Raji (cell line): Measurements from ENCODE around the gene TRIB2.

Experiments
- POLR2A ChIP-seq: IDR thresholded peaks from 2 replicates; pipeline ENCODE4 v1.6.1; 2011; ENCODE audit warnings: low read depth, low read length, control low read depth; ENCODE audit not compliant: insufficient read depth

TRIB2 gene

DNA sequence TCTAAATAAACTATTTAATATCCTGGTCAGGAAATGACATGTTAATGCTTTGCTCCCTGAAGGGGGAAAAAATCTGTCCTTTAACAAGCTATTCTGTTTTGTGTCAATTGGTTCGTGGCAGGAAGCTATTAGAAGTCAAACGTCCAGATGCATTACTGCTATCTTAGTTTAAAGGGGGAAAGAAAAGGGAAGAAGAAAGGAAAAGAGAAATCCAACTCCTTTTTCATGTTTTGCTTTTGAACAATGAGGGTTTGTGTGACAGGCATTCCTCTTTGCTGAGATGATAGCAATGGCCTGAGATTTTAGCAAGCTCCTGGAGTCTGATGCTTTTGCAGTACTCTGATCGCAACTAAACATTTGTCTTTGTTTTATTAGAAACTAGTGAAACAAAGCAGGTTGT is 24.6 kb downstream of the TRIB2 start:
- TF ChIP-seq POLR2A, result no peak

DNA sequence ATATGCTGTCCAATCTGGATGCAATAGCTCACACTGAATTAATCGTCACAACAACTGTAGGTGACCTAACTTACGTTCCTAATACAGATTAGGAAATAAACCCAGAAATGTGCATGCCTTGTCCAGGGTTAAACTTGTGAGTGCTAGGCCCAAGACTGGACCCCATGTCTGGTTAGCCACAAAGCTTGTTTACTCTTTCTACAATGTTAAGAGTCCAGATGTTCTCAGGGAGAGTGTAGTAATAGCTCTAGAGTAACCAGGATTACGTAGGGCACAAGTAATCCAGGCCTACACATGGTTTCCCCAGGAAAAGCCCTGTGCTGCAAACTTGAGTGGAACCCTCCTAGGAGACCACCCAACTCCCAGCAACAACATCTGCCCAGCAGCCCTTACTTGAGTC is 26.2 kb downstream of the TRIB2 start:
- no peak for TF ChIP-seq POLR2A

- TF ChIP-seq POLR2A, result no peak
These were observed 33.6 kb downstream of the TRIB2 start for GRCh38 chr2:12750166-12750905.

DNA sequence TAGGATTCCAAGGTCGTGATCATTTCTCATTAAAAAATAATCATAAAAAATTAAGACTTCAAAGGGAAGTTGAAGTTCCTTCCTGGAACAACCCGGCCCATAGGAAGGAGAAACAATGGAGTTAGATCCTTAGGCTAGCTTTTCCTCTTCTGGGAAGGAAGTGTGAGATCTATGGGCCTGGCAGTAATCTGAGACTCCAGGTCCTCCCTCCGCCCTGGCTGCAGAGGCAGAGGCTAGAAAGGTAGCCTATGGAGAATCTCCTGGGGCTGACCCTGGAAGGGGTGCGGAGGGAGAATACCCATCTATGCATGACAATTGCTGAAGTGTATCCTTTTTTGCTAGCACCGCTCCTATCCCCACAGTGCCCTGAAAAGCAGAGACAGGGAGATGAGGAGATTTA is 37.9 kb downstream of the TRIB2 start:
- TF ChIP-seq POLR2A, result no peak

- TF ChIP-seq POLR2A, result no peak
These were observed 38.6 kb downstream of the TRIB2 start for GRCh38 chr2:12755384-12755783.

DNA sequence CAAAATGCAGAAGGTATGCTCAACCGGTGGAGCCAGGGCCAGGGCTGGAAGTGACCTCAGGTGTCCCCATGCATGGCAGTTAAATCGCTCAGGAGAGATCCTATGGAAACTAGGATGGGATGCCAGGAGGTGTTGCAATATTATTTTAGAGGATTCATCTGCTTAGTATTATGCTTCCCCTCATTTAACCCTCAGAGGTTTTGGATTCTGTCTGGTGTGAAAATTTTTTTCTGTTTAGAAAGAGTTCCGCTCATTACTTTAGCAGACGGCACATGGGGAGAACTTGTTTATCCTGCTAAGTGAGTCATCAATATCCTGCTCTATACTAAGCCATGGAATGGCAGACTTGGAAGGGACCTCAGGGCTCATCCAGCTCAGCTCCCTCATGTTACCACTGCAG is 42.5 kb downstream of the TRIB2 start:
- no peak for TF ChIP-seq POLR2A

GRCh38 chr2:12761104-12761503 is 44.4 kb downstream of the TRIB2 start:
- no peak for TF ChIP-seq POLR2A

DNA sequence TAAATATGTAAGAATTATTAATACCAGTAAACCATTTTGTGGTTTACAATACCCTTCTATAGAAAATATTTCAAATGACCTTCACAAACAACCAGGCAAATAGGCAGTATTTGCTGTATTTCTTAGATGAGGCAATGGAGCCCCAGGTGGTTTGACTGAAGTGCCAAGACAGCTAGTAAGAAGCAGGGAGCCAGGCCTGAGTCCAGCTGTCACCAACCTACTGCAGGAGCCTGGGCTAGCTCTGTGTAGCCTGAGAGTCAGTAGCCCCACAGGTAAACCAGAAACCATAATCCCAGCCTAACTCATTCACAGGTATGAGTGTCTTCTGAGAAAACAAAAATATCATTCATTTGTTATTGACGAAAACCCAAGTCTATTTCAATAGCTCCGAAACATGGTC is 45.6 kb downstream of the TRIB2 start:
- TF ChIP-seq POLR2A, result no peak

GRCh38 chr2:12762976-12763375 is 46.2 kb downstream of the TRIB2 start:
- no peak for TF ChIP-seq POLR2A

GRCh38 chr2:12763486-12763885 is 46.8 kb downstream of the TRIB2 start:
- no peak for TF ChIP-seq POLR2A

- TF ChIP-seq POLR2A, result no peak
These were observed 47.5 kb downstream of the TRIB2 start for GRCh38 chr2:12764075-12764730.

DNA sequence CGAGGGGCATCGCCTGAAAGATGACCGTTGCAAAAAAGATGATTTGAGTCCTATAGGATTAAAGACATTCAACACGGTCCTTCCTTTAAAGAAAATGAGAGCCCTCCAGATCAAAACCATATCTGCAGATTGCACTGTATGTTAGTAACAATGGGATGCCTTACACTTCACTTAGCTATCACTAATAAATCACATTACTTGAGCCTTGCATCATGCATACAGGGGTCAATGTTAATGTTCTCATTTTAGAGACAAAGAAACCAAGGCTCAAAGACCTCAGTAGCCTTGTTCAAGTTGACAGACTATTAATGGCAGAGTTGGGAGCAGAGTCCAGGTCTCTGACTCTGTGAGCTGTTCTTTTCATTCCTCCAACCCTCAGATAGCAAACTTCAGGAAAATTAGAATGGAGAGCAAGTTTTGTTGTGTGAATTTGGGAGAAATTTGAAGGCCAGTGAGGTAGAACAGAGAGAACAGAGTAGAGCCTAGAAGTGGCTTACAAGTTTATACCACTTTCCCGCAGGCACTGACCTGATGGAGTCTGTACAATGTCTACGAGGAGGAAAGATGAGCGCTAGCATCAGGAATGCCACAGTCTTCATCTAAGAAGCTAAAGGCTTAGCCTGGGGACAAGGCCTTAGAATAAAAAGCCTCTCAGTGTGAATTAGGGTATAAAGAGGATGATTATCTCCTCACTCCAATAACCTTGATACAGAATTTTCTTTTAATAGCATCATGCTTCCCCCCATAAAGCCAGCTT is 48.3 kb downstream of the TRIB2 start:
- TF ChIP-seq POLR2A, result no peak

DNA sequence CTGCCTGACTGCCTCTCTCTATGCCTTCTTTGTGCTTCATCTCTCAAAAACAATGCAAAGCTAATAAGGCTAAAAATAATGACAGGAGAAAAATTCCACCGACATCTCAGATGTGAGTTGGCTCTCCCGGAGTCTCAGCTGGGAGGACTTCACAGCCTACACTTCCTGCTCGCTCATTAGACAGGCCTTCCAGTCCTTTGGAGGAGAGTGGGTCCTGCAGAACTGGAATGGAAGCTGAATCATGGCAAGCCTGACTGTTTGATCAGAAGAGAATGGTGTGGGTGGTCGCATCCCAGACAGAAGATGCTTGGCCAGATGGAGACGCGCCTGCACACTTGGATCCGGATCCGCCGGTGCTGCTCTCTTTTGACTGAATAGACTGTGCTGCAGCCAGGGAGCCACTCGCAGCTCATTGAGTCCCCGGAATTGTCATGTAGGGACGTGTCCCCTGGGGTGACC is 49.7 kb downstream of the TRIB2 start:
- TF ChIP-seq POLR2A, result no peak

- TF ChIP-seq POLR2A, result no peak
These were observed 50.8 kb downstream of the TRIB2 start for GRCh38 chr2:12767541-12767940.

GRCh38 chr2:12767996-12768624 is 51.4 kb downstream of the TRIB2 start:
- TF ChIP-seq POLR2A, result no peak
